ENCODE results near the gene FGF3. TPM values are rescaled to one million over a fixed set of nuclear protein-coding genes. Genes with fewer than 3 reads are reported as not detected.

The FGF3 gene
- total RNA-seq, 1 donor from 2014 or later = 0.30 TPM

- DNase-seq = no peak
Measured at GRCh38 chr11:69843529-69843921, 24.3 kb upstream of the FGF3 start.

- DNase-seq = no peak
Measured at GRCh38 chr11:69842746-69843528, 23.7 kb upstream of the FGF3 start.

- no peak for DNase-seq
Measured at GRCh38 chr11:69841859-69842698, 22.9 kb upstream of the FGF3 start.

GRCh38 chr11:69841170-69841858, 22.1 kb upstream of the FGF3 start:
- DNase-seq = no peak

- no peak for DNase-seq
Measured at GRCh38 chr11:69840371-69841169, 21.4 kb upstream of the FGF3 start.

- no peak for DNase-seq
Measured at GRCh38 chr11:69839516-69839915, 20.3 kb upstream of the FGF3 start.

- DNase-seq = no peak
Measured at GRCh38 chr11:69837791-69838190, 18.6 kb upstream of the FGF3 start.

- no peak for DNase-seq
Measured at GRCh38 chr11:69836401-69836800, 17.2 kb upstream of the FGF3 start.

GRCh38 chr11:69834811-69835800, 15.9 kb upstream of the FGF3 start:
- no peak for DNase-seq

- DNase-seq = no peak
Measured at GRCh38 chr11:69834251-69834650, 15.0 kb upstream of the FGF3 start.

GRCh38 chr11:69832561-69833413, 13.6 kb upstream of the FGF3 start:
- no peak for DNase-seq

GRCh38 chr11:69831985-69832384, 12.8 kb upstream of the FGF3 start:
- no peak for DNase-seq

- DNase-seq = no peak
Measured at GRCh38 chr11:69830086-69830485, 10.9 kb upstream of the FGF3 start.

GRCh38 chr11:69828971-69829344, 9.7 kb upstream of the FGF3 start:
- no peak for DNase-seq

GRCh38 chr11:69828276-69828970, 9.2 kb upstream of the FGF3 start:
- no peak for DNase-seq

GRCh38 chr11:69826773-69827172, 7.6 kb upstream of the FGF3 start:
- DNase-seq = no peak

GRCh38 chr11:69825941-69826340, 6.7 kb upstream of the FGF3 start:
- no peak for DNase-seq

- no peak for DNase-seq
Measured at GRCh38 chr11:69825037-69825834, 6.0 kb upstream of the FGF3 start.
